BE2C (cell line): ENCODE measurements around the gene SIVA1.

Experiments
- DNase-seq: peaks from one replicate; pipeline ENCODE4 v3.0.0-alpha.2; 2020
- H3K27me3 ChIP-seq: fragments of 250-450 bp; sonication (Bioruptor Pico); 2 replicates; pipeline ENCODE4 v1.5.1; 2020; ENCODE audit warnings: mild to moderate bottlenecking
- H3K36me3 ChIP-seq: fragments of 250-450 bp; sonication (Bioruptor Pico); 2 replicates; pipeline ENCODE4 v1.5.1; 2020; ENCODE audit warnings: mild to moderate bottlenecking
- H3K4me1 ChIP-seq: fragments of 250-450 bp; sonication (Bioruptor Pico); 2 replicates; pipeline ENCODE4 v1.5.1; 2020
- H3K4me3 ChIP-seq: 2 replicates; pipeline ENCODE4 v1.5.1; 2011; ENCODE audit warnings: low read depth, low read length
- H3K9me3 ChIP-seq: fragments of 250-450 bp; sonication (Bioruptor Pico); 2 replicates; pipeline ENCODE4 v1.5.1; 2020
- CTCF ChIP-seq: IDR thresholded peaks from 2 replicates; pipeline ENCODE4 v1.5.1; 2012; ENCODE audit warnings: mild to moderate bottlenecking, low read depth, low read length

SIVA1 gene

GRCh38 chr14:104752423-104752734 is 568 bp upstream of the SIVA1 start:
- TF ChIP-seq CTCF: no peak
- H3K4me1 ChIP-seq: no peaks in the 10 kb centered on the region
- H3K36me3 ChIP-seq: peaks cover 24% of the 10 kb centered on the region
- no peak for DNase-seq
- peak overlapping the region; percentile 33 for H3K4me3 ChIP-seq
- H3K27me3 ChIP-seq: no peaks in the 10 kb centered on the region
- peaks cover 3% of the 10 kb centered on the region; the same call in 1 of the 2 replicates for H3K9me3 ChIP-seq

- no peak for DNase-seq
- Histone ChIP-seq H3K9me3 (peaks cover 3% of the 10 kb centered on the region; the same call in 1 of the 2 replicates), H3K4me1 (no peaks in the 10 kb centered on the region), H3K36me3 (peaks cover 31% of the 10 kb centered on the region), H3K4me3 (peak overlapping the region; percentile 89), H3K27me3 (no peaks in the 10 kb centered on the region)
- TF ChIP-seq CTCF: no peak
These were observed 723 bp downstream of the SIVA1 start for GRCh38 chr14:104753528-104754212.

GRCh38 chr14:104754213-104754851 is 1.4 kb downstream of the SIVA1 start:
- no peak for TF ChIP-seq CTCF
- Histone ChIP-seq H3K9me3 (peaks cover 3% of the 10 kb centered on the region; the same call in 1 of the 2 replicates), H3K36me3 (peaks cover 33% of the 10 kb centered on the region), H3K4me1 (no peaks in the 10 kb centered on the region), H3K27me3 (no peaks in the 10 kb centered on the region), H3K4me3 (peak overlapping the region; percentile 89)
- no peak for DNase-seq

GRCh38 chr14:104755621-104756020 is 2.7 kb downstream of the SIVA1 start:
- Histone ChIP-seq H3K36me3 (peaks cover 40% of the 10 kb centered on the region), H3K9me3 (peaks cover 3% of the 10 kb centered on the region; the same call in 1 of the 2 replicates), H3K4me3 (no peak overlapping the region), H3K4me1 (no peaks in the 10 kb centered on the region), H3K27me3 (no peaks in the 10 kb centered on the region)
- TF ChIP-seq CTCF: no peak
- DNase-seq: no peak

GRCh38 chr14:104756477-104757237 is 3.7 kb downstream of the SIVA1 start:
- no peak overlapping the region for H3K4me3 ChIP-seq
- H3K27me3 ChIP-seq: no peaks in the 10 kb centered on the region
- DNase-seq: no peak
- H3K9me3 ChIP-seq: peaks cover 3% of the 10 kb centered on the region; the same call in 1 of the 2 replicates
- no peak for TF ChIP-seq CTCF
- peaks cover 40% of the 10 kb centered on the region for H3K36me3 ChIP-seq
- no peaks in the 10 kb centered on the region for H3K4me1 ChIP-seq

- H3K36me3 ChIP-seq: peaks cover 40% of the 10 kb centered on the region
- no peak for TF ChIP-seq CTCF
- no peak overlapping the region for H3K4me3 ChIP-seq
- no peak for DNase-seq
- H3K4me1 ChIP-seq: no peaks in the 10 kb centered on the region
- no peaks in the 10 kb centered on the region for H3K27me3 ChIP-seq
- H3K9me3 ChIP-seq: no peaks in the 10 kb centered on the region
These were observed 4.3 kb downstream of the SIVA1 start for GRCh38 chr14:104757238-104757585.
